Colonic mucosa (tissue), 4 donors: Measurements from ENCODE around the gene ANKH. TPM values are rescaled to one million over a fixed set of nuclear protein-coding genes. Genes with fewer than 3 reads are reported as not detected.

Experiments
- DNase-seq: peaks from one replicate; pipeline ENCODE4 v3.0.0-alpha.2; 2020
- H3K27ac ChIP-seq: fragments of 200-600 bp; one replicate; pipeline ENCODE4 v1.8.0; 2021
- H3K27me3 ChIP-seq: fragments of 200-600 bp; one replicate; pipeline ENCODE4 v1.8.0; 2021
- H3K36me3 ChIP-seq: fragments of 200-600 bp; one replicate; pipeline ENCODE4 v1.8.0; 2021
- H3K4me1 ChIP-seq: fragments of 200-600 bp; one replicate; pipeline ENCODE4 v1.8.0; 2021; ENCODE audit warnings: mild to moderate bottlenecking
- H3K4me3 ChIP-seq: fragments of 200-600 bp; one replicate; pipeline ENCODE4 v1.8.0; 2021
- H3K9ac ChIP-seq, 2 donors: one replicate each; pipeline ENCODE4 v1.7.0; 2013; ENCODE audit warnings: control low read depth in 2 of 2, low read depth in 2 of 2, low read length in 2 of 2
- H3K9me3 ChIP-seq: fragments of 200-600 bp; one replicate; pipeline ENCODE4 v1.8.0; 2021
- intact Hi-C: fragments of 100-400 bp; cut with DNase I; formaldehyde crosslinking; loops from one replicate; pipeline ENCODE4 v1.14.1; 2022
- total RNA-seq, 2 donors: library from RNA; stranded (reverse); fragmentation: NEBNext Ultra II Directional in 1 of 2; extraction: Animal tissue kit (Norgen Biotek cat#: 25700) in 1 of 2; gene quantifications; one replicate each; pipeline ENCODE4 v1.2.1, GENCODE V29; 2021
- TF ChIP-seq, protein P1 (sequence below): fragments of 200-600 bp; IDR thresholded peaks from one replicate; pipeline ENCODE4 v1.8.0; 2022; ENCODE audit warnings: antibody characterized with exemption, mild to moderate bottlenecking
- donor health status: healthy.
- donor health status: DM: no; HTN: no; CAD: no.
- donor health status: DM: no; HTN: no; CAD: no.

The ANKH gene
- total RNA-seq, 2 donors from 2014 or later, result 81.8 to 103 TPM

- no peaks in the 10 kb centered on the region for H3K9me3 ChIP-seq
- no peaks in the 10 kb centered on the region for H3K36me3 ChIP-seq
- H3K27ac ChIP-seq, result no peak overlapping the region
- TF ChIP-seq, protein P1, sequence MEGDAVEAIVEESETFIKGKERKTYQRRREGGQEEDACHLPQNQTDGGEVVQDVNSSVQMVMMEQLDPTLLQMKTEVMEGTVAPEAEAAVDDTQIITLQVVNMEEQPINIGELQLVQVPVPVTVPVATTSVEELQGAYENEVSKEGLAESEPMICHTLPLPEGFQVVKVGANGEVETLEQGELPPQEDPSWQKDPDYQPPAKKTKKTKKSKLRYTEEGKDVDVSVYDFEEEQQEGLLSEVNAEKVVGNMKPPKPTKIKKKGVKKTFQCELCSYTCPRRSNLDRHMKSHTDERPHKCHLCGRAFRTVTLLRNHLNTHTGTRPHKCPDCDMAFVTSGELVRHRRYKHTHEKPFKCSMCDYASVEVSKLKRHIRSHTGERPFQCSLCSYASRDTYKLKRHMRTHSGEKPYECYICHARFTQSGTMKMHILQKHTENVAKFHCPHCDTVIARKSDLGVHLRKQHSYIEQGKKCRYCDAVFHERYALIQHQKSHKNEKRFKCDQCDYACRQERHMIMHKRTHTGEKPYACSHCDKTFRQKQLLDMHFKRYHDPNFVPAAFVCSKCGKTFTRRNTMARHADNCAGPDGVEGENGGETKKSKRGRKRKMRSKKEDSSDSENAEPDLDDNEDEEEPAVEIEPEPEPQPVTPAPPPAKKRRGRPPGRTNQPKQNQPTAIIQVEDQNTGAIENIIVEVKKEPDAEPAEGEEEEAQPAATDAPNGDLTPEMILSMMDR, result no peak
- H3K27me3 ChIP-seq, result no peaks in the 10 kb centered on the region
- H3K4me3 ChIP-seq, result no peak overlapping the region
- intact Hi-C loops, result no loop called here
- H3K4me1 ChIP-seq, result no peaks in the 10 kb centered on the region
- H3K9ac ChIP-seq, result peak overlapping the region in 1 of 2 donors; percentile 9
- no peak for DNase-seq
Measured at GRCh38 chr5:14855366-14855765, 16.2 kb downstream of the ANKH start.

DNA sequence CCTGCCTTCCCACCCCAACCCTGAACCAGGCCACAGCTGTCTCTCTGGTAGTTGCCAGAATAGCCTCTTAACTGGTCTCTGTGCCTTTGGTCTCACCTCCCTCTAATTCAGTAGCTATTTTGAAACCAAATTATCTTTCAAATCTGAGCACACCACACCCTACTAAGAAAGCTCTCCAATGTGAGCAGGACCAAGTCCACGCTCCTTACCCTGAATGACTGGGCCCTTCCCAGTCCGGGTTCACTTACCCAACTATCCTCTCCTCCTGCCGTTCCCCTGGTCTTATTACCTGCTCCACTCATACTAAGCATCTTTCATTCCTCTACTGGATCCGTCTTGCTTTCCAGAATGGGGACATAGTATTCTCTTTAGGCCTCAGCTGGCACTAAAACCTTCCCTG, 16.8 kb downstream of the ANKH start:
- Histone ChIP-seq H3K27ac (no peak overlapping the region), H3K9me3 (no peaks in the 10 kb centered on the region), H3K36me3 (no peaks in the 10 kb centered on the region), H3K27me3 (no peaks in the 10 kb centered on the region), H3K4me1 (no peaks in the 10 kb centered on the region), H3K9ac (no peak overlapping the region), H3K4me3 (no peak overlapping the region)
- peak; percentile 33 for DNase-seq
- TF ChIP-seq, protein P1, result no peak
- intact Hi-C loops, result no loop called here

GRCh38 chr5:14853685-14854084, 17.9 kb downstream of the ANKH start:
- Histone ChIP-seq H3K4me3 (no peak overlapping the region), H3K36me3 (no peaks in the 10 kb centered on the region), H3K27ac (no peak overlapping the region), H3K27me3 (no peaks in the 10 kb centered on the region), H3K9me3 (no peaks in the 10 kb centered on the region), H3K9ac (no peak overlapping the region), H3K4me1 (no peaks in the 10 kb centered on the region)
- DNase-seq, result no peak
- intact Hi-C loops, result no loop called here
- TF ChIP-seq, protein P1, result no peak

- no peak overlapping the region for H3K27ac ChIP-seq
- no peaks in the 10 kb centered on the region for H3K36me3 ChIP-seq
- no peaks in the 10 kb centered on the region for H3K27me3 ChIP-seq
- H3K4me3 ChIP-seq, result no peak overlapping the region
- H3K9me3 ChIP-seq, result no peaks in the 10 kb centered on the region
- no peak for DNase-seq
- TF ChIP-seq, protein P1, result no peak
- intact Hi-C loops, result no loop called here
- no peaks in the 10 kb centered on the region for H3K4me1 ChIP-seq
- H3K9ac ChIP-seq, result no peak overlapping the region
Measured at GRCh38 chr5:14852779-14853178, 18.8 kb downstream of the ANKH start.

- Histone ChIP-seq H3K9ac (no peak overlapping the region), H3K36me3 (no peaks in the 10 kb centered on the region), H3K9me3 (no peaks in the 10 kb centered on the region), H3K27ac (no peak overlapping the region), H3K4me1 (no peaks in the 10 kb centered on the region), H3K27me3 (no peaks in the 10 kb centered on the region), H3K4me3 (no peak overlapping the region)
- intact Hi-C loops, result no loop called here
- no peak for DNase-seq
- TF ChIP-seq, protein P1, result no peak
Measured at GRCh38 chr5:14851999-14852526, 19.5 kb downstream of the ANKH start.

DNA sequence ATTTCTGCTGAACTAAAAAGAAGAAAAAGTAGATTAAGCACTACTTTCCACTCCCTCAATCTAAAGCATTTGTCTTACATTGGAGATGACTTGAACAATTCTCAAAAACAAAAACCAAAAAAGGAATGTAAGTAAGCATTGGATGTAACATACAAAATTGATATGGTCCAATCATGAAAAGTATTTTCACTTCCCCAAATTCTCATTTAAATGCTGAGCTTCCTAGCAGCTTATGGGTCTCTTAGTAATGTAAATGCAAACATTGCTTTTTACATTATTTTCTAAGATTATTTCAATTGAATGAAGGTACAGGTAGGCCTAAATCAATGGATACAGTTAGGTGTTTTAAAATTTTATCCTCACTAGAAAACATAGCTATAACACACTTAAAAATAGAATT, 20.0 kb downstream of the ANKH start:
- Histone ChIP-seq H3K9me3 (no peaks in the 10 kb centered on the region), H3K4me3 (no peak overlapping the region), H3K27me3 (no peaks in the 10 kb centered on the region), H3K27ac (no peak overlapping the region), H3K36me3 (no peaks in the 10 kb centered on the region), H3K9ac (no peak overlapping the region), H3K4me1 (no peaks in the 10 kb centered on the region)
- DNase-seq, result no peak
- intact Hi-C loops, result no loop called here
- TF ChIP-seq, protein P1, result no peak
